GM19324 (cell line): ENCODE measurements around the gene TPRKB.
"Not testable (repeated sequence)": the region's sequence is repeated elsewhere in the genome, so short reads cannot be mapped to it uniquely, and the experiment has no call there.

ENCODE experiments used
- ATAC-seq: cut with Tn5 transposase; IDR thresholded peaks from one replicate; pipeline ENCODE4 v1.9.1; 2021; ENCODE audit warnings: mild to moderate bottlenecking, moderate library complexity; ENCODE audit not compliant: unreplicated experiment, low FRiP score

The TPRKB gene

DNA sequence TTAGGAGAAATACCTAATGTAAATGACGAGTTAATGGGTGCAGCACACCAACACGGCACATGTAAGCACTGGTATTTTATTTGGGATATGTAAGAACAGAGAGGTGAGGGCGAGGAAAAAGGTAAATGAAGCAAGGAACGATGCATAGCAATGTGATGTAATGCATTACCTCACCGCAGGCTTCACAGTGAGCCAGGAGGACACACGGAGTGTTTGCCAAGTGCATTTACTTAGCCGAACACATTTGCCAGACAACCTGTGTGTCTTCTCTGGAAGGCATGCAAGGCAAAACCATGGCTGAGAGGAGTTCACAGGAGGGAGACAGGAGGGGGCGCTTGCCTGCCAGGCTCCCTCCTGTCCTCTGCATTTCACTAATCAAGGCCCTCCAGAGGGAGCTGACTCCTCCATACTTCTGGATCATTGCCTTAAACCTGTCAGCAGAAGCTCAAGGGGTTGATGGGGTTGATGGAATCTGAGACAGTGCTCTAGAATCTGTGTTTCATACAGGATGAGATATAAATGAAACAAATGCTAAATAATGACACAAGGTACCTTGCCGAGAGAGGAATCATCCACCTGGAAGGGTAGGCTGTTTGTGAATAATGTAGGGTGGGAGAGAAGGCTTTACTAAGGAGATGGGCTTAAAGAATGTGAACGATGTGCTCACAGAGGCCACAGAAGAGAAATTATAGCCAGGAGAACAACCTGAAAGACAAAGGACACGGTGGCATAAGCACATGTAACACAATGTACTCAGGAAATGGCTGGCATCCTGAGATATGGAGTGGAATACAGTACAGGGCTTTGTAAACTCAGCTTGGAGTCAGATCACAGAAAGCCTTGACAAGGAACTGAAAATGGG lies 9.1 kb upstream of the TPRKB start:
- ATAC-seq = no peak

- ATAC-seq = no peak
Measured at GRCh38 chr2:73740767-73741166, 3.6 kb upstream of the TPRKB start.

- ATAC-seq = no peak
Measured at GRCh38 chr2:73739101-73739500, 2.0 kb upstream of the TPRKB start.

- ATAC-seq = no peak
Measured at GRCh38 chr2:73736378-73736777, 767 bp downstream of the TPRKB start.

DNA sequence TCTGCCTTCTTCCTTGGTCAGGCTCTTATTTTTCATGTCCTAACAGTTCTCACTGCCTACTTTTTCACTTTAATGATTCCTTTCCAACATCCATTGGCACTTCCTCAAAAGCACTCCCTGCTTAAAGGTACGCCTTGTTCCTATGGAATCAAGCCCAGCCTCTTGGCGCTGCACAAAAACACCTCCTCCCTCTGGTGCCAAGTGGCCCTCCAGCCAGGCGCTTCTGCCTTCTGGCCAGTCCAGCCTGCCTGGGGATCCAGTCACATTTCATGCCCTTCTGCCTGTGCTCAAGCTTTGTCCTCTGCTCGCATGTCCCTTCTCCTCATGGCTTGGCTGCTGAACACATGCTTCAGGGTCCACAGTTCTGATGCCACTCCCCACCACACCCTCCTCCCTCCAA lies 6.3 kb downstream of the TPRKB start:
- no peak for ATAC-seq

DNA sequence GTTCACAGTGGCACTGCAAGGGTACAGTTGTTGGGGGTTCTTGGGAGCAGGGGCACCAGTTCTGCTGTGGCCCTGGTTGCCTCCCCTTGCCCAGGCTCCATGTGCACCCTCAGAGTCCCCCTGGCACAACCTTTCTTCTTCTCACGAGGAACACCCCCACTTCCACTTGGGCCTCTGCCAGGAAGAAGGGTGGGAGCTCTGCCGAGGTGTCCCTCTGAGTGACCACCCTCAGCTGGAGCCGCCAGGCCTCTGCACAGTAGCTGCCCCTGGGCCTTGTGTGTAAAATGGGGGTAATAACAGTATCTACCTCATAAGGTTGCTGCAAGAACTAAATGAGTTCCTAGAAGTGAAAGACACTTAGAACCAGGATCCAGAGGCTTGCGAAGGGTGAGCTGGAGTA lies 8.4 kb downstream of the TPRKB start:
- ATAC-seq = no peak

DNA sequence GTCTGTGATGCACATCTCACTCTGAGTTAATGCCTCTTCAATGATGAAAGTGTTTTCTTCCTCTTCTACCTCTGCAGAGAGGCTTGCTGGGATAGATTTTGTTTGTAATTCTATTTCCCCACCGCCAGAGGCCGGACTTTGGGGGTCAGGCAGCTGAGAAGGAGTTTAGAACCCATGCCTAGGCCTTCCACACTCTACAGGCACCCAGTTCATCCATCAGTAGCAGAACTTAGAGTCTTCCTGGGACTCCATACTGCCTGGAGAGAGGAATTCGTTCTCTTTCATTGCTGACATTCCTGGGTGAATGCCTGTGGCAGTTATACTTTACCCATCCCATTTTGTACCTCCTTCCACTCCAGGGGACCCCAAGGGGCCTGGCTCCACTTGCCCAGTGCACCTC lies 9.1 kb downstream of the TPRKB start:
- ATAC-seq = no peak

- ATAC-seq = not testable (repeated sequence)
Measured at GRCh38 chr2:73726657-73727056, 10.5 kb downstream of the TPRKB start.

- ATAC-seq = no peak
Measured at GRCh38 chr2:73718851-73719621, 18.1 kb downstream of the TPRKB start.

GRCh38 chr2:73718421-73718820 lies 18.7 kb downstream of the TPRKB start:
- ATAC-seq = no peak

DNA sequence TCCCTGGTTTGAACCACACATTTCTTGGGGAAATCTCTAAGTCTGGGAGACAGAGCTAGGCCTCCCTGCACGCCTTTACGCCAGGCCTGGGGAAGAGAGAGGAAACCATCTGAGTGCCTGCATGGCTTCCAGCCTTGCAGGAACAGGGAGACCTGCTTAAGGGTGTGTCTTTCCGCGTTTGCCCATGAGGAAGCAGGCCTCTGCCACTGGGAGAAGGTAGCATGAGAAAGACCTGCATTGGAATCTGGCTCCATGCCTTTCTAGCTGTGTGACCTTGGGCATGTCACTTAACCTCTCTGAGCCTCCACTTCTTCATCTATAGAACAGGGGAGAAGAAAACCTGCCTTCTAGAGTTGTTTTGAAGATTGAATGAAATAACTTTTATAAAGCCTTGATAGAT lies 19.4 kb downstream of the TPRKB start:
- not testable (repeated sequence) for ATAC-seq

- ATAC-seq = no peak
Measured at GRCh38 chr2:73717251-73717606, 19.9 kb downstream of the TPRKB start.

DNA sequence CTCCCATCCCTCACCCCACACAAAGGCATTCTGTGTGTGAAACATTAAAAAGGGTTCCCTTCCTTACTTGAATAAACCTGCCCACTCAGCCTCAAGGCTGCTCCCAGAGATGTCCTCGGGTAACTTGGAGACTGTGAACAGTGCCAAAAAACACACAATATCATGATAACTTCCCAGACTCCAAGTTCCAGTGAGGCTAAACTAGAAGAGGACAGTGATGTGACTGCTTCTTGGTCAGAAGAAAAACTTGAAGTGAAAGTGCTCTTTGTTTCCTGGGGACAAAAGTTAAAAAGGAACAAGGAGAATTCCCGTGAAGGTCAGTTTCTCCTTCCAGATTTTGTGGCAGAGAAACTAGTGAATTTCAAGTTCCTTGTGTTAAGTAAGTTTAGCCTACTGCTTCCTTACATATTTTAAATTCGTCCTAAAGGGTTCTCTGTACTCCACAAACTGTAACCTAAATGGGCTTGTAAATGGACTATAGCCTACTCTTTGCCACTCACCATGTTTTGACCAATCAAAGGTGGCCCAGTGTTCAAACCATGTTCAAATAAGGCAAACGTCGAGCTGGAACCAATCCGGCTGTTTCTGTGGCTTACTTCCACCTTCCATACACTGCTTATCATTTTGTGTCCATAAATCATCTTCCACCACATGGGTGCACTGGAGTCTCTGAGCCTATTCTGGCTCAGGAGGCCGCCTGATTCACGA lies 20.4 kb downstream of the TPRKB start:
- no peak for ATAC-seq

GRCh38 chr2:73714091-73714490 lies 23.1 kb downstream of the TPRKB start:
- ATAC-seq = no peak

DNA sequence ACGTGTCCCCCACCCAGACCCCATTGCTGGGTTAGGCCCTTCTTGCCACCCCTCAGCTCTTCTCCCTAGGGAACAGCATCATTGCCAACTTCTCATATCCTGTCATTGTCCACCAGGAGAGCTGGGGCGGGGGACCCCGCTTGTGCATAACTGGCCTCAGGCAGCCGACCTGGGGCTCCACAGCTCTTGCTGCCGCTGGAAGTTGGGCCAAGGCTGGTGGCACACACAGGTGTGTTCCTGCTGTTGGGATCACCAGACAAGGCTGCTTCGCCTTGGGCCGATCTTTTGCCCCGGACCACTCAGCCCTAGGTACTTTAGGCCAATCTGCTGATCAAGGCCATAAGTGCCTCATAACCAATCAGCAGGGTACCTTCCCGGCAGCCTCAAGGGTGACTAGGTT lies 28.6 kb downstream of the TPRKB start:
- no peak for ATAC-seq

- ATAC-seq = no peak
Measured at GRCh38 chr2:73707636-73708035, 29.5 kb downstream of the TPRKB start.

- no peak for ATAC-seq
Measured at GRCh38 chr2:73707058-73707457, 30.1 kb downstream of the TPRKB start.

DNA sequence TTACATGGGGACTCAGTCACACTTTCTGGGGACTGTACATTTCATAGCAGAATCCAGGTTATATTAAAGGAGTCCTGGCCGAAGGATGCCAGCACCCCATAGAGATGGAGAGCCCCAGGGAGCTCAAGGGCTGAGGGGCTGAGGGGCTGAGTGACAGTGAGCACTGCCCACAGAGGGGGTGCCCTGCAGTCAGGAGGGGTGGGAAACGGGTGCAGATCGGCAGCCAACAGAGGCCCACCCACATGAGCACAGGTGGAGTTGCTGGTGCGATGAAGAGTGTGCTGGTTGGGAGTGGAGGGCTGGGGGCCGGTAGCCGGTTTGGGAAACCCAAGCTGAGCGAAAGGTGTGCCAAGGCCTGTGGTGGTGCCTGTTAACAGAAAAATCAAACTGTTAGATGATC lies 32.1 kb downstream of the TPRKB start:
- ATAC-seq = no peak

GRCh38 chr2:73704285-73704684 lies 32.9 kb downstream of the TPRKB start:
- ATAC-seq = no peak

- ATAC-seq = no peak
Measured at GRCh38 chr2:73703675-73704074, 33.5 kb downstream of the TPRKB start.

DNA sequence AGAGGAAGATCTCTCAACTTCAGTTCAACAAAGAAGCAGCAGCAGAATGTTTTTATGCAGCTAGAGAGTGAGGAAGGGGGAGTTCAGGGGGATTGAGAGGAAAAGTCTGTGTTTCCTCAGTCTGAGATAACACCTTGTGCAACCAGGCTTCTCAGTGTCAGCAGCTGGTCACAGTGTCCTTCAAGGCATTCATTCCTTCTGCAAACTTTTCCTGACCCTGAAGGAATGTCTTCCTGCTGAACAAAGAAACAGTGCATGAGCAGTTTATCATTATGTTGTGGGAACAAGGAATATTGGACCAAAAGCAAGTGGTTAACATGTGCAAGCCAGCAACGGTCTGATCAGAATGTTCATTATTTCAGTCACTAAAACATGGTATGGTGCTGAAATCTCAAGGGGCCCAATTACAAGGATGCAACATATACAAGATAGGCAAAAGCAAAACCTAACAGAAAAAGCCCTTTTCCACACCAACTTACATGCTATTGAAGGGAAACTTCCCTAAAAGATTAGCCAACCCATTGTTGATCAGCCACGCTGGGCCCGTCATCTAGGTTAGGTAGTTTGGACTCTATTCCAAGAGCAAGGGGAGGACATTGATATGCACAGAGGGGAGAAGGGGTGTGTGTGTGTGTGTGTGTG lies 34.2 kb downstream of the TPRKB start:
- not testable (repeated sequence) for ATAC-seq
